ENCODE results near the gene SMYD3. TPM values are rescaled to one million over a fixed set of nuclear protein-coding genes. Genes with fewer than 3 reads are reported as not detected.

SMYD3 gene
- polyA plus RNA-seq, 1 donor from 2014 or later, result 48.6 TPM

GRCh38 chr1:246232126-246232525, 275.0 kb downstream of the SMYD3 start:
- H3K27ac ChIP-seq (ENCODE audit: low read length), result no peak overlapping the region

GRCh38 chr1:246226041-246226440, 281.0 kb downstream of the SMYD3 start:
- Histone ChIP-seq H3K36me3 (ENCODE audit: insufficient read depth, low read length) (no peaks in the 10 kb centered on the region), H3K9me2 (ENCODE audit: insufficient read depth, low read length) (no peaks in the 10 kb centered on the region), H3K27me3 (ENCODE audit: insufficient read depth, low read depth, low read length) (no peaks in the 10 kb centered on the region), H3K9ac (ENCODE audit: low read length) (no peak overlapping the region), H3F3A (ENCODE audit: insufficient read depth, low read length, poor library complexity, severe bottlenecking) (no peaks in the 10 kb centered on the region), H3K9me3 (ENCODE audit: low read length) (no peaks in the 10 kb centered on the region), H4K20me1 (ENCODE audit: insufficient read depth) (no peaks in the 10 kb centered on the region), H3K4me2 (ENCODE audit: low read length) (no peak overlapping the region), H3K79me2 (replicated peaks; ENCODE audit: insufficient read depth, low read length) (no peaks in the 10 kb centered on the region), H2AFZ (ENCODE audit: low read depth, low read length) (no peak overlapping the region), H3K27ac (ENCODE audit: low read length) (no peak overlapping the region), H3K4me3 (ENCODE audit: low read length) (no peak overlapping the region)
- TF ChIP-seq EZH2 (IDR thresholded peaks at IDR 0.05; ENCODE audit: borderline replicate concordance, insufficient read depth, low read length, poor library complexity, severe bottlenecking), result no peak
- no peak for TF ChIP-seq MXI1 (conservative IDR thresholded peaks at IDR 0.05; ENCODE audit: poor library complexity, severe bottlenecking)
- no peak for TF ChIP-seq SMC3 (conservative IDR thresholded peaks at IDR 0.05; ENCODE audit: poor library complexity)
- TF ChIP-seq EP300 (conservative IDR thresholded peaks at IDR 0.05; ENCODE audit: poor library complexity, severe bottlenecking), result no peak
- TF ChIP-seq TAF1 (IDR thresholded peaks at IDR 0.05; ENCODE audit: low read depth), result no peak
- no peak for TF ChIP-seq RAD21 (conservative IDR thresholded peaks at IDR 0.05)
- TF ChIP-seq, protein P1, sequence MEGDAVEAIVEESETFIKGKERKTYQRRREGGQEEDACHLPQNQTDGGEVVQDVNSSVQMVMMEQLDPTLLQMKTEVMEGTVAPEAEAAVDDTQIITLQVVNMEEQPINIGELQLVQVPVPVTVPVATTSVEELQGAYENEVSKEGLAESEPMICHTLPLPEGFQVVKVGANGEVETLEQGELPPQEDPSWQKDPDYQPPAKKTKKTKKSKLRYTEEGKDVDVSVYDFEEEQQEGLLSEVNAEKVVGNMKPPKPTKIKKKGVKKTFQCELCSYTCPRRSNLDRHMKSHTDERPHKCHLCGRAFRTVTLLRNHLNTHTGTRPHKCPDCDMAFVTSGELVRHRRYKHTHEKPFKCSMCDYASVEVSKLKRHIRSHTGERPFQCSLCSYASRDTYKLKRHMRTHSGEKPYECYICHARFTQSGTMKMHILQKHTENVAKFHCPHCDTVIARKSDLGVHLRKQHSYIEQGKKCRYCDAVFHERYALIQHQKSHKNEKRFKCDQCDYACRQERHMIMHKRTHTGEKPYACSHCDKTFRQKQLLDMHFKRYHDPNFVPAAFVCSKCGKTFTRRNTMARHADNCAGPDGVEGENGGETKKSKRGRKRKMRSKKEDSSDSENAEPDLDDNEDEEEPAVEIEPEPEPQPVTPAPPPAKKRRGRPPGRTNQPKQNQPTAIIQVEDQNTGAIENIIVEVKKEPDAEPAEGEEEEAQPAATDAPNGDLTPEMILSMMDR (IDR thresholded peaks at IDR 0.05; ENCODE audit: poor library complexity, severe bottlenecking), result no peak
- no peak for TF ChIP-seq POLR2AphosphoS5 (IDR thresholded peaks at IDR 0.05)
- no peak for TF ChIP-seq REST (IDR thresholded peaks at IDR 0.05; ENCODE audit: borderline replicate concordance)

More at GRCh38 chr1:246232126-246232525, 275.0 kb downstream of the SMYD3 start:
- Histone ChIP-seq H3K4me2 (ENCODE audit: low read length) (no peak overlapping the region), H3K36me3 (ENCODE audit: insufficient read depth, low read length) (no peaks in the 10 kb centered on the region), H3K27me3 (ENCODE audit: insufficient read depth, low read depth, low read length) (no peaks in the 10 kb centered on the region), H3K4me3 (ENCODE audit: low read length) (no peak overlapping the region), H3K9me3 (ENCODE audit: low read length) (no peaks in the 10 kb centered on the region), H3K9ac (ENCODE audit: low read length) (no peak overlapping the region), H3F3A (ENCODE audit: insufficient read depth, low read length, poor library complexity, severe bottlenecking) (no peaks in the 10 kb centered on the region), H3K9me2 (ENCODE audit: insufficient read depth, low read length) (no peaks in the 10 kb centered on the region), H4K20me1 (ENCODE audit: insufficient read depth) (no peaks in the 10 kb centered on the region), H3K79me2 (replicated peaks; ENCODE audit: insufficient read depth, low read length) (no peaks in the 10 kb centered on the region), H2AFZ (ENCODE audit: low read depth, low read length) (no peak overlapping the region)
- TF ChIP-seq SMC3 (conservative IDR thresholded peaks at IDR 0.05; ENCODE audit: poor library complexity) (no peak), POLR2AphosphoS5 (IDR thresholded peaks at IDR 0.05) (no peak), TAF1 (IDR thresholded peaks at IDR 0.05; ENCODE audit: low read depth) (no peak), EZH2 (IDR thresholded peaks at IDR 0.05; ENCODE audit: borderline replicate concordance, insufficient read depth, low read length, poor library complexity, severe bottlenecking) (no peak), REST (IDR thresholded peaks at IDR 0.05; ENCODE audit: borderline replicate concordance) (no peak), RAD21 (conservative IDR thresholded peaks at IDR 0.05) (no peak)

Measured in neural cell (in vitro differentiated cells).